ENCODE measurements around the gene CARMIL1.

CARMIL1 gene

DNA sequence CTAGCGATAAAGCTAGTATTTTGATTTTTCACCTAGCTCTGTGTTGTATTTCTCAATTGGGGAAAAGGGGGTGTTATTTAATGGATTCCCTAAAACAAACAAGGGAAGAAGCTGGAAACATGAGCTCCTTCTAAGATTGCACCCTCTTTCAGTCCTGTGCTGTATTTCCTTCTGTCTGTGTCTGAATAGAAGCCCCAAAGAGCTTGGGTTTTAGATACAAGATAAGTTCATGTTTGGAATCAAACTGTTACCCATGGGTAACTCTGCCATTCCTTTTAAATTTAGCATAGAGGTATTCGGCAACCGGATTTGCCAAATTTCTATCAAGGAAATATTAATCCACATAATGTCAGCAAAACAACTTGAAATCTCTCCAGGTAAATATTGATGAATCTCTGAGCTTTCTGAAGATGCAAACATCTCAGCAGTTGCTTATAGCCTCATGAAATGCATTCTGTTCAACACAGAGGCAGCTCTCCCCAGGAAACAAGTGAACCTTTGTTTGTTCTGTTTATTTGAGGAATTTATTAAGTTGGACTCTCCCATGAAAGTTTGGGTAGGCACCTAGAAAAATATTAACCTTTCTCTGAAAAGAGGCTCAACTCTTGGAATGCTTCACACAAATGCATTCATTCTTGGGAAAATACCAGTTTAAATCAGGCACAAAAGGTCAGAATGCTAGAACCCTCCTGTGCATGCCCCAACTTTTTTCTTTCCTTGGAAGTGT lies 362.9 kb downstream of the CARMIL1 start (continued):
- TF ChIP-seq, protein P1, sequence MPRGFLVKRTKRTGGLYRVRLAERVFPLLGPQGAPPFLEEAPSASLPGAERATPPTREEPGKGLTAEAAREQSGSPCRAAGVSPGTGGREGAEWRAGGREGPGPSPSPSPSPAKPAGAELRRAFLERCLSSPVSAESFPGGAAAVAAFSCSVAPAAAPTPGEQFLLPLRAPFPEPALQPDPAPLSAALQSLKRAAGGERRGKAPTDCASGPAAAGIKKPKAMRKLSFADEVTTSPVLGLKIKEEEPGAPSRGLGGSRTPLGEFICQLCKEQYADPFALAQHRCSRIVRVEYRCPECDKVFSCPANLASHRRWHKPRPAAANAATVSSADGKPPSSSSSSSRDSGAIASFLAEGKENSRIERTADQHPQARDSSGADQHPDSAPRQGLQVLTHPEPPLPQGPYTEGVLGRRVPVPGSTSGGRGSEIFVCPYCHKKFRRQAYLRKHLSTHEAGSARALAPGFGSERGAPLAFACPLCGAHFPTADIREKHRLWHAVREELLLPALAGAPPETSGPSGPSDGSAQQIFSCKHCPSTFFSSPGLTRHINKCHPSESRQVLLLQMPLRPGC (tag by site-specific recombination; IDR thresholded peaks at IDR 0.05), result no peak

DNA sequence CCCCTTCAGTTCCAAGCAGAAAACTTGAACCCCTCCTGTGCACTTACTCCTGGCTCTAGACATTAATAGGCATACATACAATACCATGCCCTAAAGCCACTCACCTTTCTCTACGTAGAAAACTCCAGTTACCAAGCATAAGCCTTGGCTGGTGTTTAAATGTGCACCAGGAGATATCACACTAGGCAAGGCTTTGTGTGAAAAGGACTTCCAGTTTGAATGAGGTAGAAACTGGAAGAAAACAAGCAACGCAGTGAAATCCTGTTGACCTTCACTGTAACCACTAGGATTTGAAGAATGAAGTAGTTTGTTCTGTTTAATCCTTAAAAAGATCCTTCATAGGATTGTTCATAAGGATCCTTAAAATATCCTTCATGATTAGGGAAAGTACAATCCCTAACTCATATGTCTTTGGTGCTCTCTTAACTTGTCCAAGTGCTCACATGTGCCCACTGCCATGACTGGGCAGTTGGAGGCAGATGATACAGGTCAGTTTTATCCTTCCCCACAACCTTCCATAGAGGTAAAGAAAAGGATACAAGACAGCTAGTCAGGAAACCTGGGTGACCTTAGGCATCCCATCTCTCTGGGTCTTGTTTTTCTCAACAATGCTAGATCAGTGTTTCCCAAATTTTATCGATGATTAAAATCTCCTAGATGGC lies 363.6 kb downstream of the CARMIL1 start:
- H3K9me3 ChIP-seq (ENCODE audit: control insufficient read depth, insufficient read depth, low read depth, low read length), result no peaks in the 10 kb centered on the region
- ChIA-PET CTCF (no interaction called here), POLR2A (no interaction called here)
- H3K4me3 ChIP-seq (ENCODE audit: low read depth, low read length), result no peak overlapping the region
- no peaks in the 10 kb centered on the region for H3K36me3 ChIP-seq (ENCODE audit: control insufficient read depth in 2 of 2, insufficient read depth in 1 of 2, low read length in 2 of 2)
- H3K4me1 ChIP-seq (ENCODE audit: control insufficient read depth, insufficient read depth, low read length), result no peaks in the 10 kb centered on the region
- TF ChIP-seq ZNF274 (IDR thresholded peaks at IDR 0.05; ENCODE audit: low read length) (no peak), ZNF274 (tag by site-specific recombination; IDR thresholded peaks at IDR 0.05; ENCODE audit: borderline replicate concordance) (no peak), ZNF184 (tag by site-specific recombination; IDR thresholded peaks at IDR 0.05) (no peak), ZNF76 (tag by site-specific recombination; IDR thresholded peaks at IDR 0.05; ENCODE audit: borderline replicate concordance, low read depth) (no peak), ZNF16 (tag by site-specific recombination; IDR thresholded peaks at IDR 0.05; ENCODE audit: low read depth) (no peak)
- TF ChIP-seq, protein P2, sequence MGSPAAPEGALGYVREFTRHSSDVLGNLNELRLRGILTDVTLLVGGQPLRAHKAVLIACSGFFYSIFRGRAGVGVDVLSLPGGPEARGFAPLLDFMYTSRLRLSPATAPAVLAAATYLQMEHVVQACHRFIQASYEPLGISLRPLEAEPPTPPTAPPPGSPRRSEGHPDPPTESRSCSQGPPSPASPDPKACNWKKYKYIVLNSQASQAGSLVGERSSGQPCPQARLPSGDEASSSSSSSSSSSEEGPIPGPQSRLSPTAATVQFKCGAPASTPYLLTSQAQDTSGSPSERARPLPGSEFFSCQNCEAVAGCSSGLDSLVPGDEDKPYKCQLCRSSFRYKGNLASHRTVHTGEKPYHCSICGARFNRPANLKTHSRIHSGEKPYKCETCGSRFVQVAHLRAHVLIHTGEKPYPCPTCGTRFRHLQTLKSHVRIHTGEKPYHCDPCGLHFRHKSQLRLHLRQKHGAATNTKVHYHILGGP (tag by site-specific recombination; IDR thresholded peaks at IDR 0.05), result no peak
- TF ChIP-seq, protein P3, sequence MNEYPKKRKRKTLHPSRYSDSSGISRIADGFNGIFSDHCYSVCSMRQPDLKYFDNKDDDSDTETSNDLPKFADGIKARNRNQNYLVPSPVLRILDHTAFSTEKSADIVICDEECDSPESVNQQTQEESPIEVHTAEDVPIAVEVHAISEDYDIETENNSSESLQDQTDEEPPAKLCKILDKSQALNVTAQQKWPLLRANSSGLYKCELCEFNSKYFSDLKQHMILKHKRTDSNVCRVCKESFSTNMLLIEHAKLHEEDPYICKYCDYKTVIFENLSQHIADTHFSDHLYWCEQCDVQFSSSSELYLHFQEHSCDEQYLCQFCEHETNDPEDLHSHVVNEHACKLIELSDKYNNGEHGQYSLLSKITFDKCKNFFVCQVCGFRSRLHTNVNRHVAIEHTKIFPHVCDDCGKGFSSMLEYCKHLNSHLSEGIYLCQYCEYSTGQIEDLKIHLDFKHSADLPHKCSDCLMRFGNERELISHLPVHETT (tag by site-specific recombination; IDR thresholded peaks at IDR 0.05), result no peak
- TF ChIP-seq, protein P4, sequence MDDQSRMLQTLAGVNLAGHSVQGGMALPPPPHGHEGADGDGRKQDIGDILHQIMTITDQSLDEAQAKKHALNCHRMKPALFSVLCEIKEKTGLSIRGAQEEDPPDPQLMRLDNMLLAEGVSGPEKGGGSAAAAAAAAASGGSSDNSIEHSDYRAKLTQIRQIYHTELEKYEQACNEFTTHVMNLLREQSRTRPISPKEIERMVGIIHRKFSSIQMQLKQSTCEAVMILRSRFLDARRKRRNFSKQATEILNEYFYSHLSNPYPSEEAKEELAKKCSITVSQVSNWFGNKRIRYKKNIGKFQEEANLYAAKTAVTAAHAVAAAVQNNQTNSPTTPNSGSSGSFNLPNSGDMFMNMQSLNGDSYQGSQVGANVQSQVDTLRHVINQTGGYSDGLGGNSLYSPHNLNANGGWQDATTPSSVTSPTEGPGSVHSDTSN (CRISPR knock-in tag; IDR thresholded peaks at IDR 0.05), result no peak
- TF ChIP-seq, protein P5, sequence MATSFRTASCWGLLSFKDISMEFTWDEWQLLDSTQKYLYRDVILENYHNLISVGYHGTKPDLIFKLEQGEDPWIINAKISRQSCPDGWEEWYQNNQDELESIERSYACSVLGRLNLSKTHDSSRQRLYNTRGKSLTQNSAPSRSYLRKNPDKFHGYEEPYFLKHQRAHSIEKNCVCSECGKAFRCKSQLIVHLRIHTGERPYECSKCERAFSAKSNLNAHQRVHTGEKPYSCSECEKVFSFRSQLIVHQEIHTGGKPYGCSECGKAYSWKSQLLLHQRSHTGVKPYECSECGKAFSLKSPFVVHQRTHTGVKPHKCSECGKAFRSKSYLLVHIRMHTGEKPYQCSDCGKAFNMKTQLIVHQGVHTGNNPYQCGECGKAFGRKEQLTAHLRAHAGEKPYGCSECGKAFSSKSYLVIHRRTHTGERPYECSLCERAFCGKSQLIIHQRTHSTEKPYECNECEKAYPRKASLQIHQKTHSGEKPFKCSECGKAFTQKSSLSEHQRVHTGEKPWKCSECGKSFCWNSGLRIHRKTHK (tag by site-specific recombination; IDR thresholded peaks at IDR 0.05), result no peak
- TF ChIP-seq, protein P6, sequence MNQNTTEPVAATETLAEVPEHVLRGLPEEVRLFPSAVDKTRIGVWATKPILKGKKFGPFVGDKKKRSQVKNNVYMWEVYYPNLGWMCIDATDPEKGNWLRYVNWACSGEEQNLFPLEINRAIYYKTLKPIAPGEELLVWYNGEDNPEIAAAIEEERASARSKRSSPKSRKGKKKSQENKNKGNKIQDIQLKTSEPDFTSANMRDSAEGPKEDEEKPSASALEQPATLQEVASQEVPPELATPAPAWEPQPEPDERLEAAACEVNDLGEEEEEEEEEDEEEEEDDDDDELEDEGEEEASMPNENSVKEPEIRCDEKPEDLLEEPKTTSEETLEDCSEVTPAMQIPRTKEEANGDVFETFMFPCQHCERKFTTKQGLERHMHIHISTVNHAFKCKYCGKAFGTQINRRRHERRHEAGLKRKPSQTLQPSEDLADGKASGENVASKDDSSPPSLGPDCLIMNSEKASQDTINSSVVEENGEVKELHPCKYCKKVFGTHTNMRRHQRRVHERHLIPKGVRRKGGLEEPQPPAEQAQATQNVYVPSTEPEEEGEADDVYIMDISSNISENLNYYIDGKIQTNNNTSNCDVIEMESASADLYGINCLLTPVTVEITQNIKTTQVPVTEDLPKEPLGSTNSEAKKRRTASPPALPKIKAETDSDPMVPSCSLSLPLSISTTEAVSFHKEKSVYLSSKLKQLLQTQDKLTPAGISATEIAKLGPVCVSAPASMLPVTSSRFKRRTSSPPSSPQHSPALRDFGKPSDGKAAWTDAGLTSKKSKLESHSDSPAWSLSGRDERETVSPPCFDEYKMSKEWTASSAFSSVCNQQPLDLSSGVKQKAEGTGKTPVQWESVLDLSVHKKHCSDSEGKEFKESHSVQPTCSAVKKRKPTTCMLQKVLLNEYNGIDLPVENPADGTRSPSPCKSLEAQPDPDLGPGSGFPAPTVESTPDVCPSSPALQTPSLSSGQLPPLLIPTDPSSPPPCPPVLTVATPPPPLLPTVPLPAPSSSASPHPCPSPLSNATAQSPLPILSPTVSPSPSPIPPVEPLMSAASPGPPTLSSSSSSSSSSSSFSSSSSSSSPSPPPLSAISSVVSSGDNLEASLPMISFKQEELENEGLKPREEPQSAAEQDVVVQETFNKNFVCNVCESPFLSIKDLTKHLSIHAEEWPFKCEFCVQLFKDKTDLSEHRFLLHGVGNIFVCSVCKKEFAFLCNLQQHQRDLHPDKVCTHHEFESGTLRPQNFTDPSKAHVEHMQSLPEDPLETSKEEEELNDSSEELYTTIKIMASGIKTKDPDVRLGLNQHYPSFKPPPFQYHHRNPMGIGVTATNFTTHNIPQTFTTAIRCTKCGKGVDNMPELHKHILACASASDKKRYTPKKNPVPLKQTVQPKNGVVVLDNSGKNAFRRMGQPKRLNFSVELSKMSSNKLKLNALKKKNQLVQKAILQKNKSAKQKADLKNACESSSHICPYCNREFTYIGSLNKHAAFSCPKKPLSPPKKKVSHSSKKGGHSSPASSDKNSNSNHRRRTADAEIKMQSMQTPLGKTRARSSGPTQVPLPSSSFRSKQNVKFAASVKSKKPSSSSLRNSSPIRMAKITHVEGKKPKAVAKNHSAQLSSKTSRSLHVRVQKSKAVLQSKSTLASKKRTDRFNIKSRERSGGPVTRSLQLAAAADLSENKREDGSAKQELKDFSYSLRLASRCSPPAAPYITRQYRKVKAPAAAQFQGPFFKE (tag by site-specific recombination; IDR thresholded peaks at IDR 0.05; ENCODE audit: borderline replicate concordance), result no peak
- H3K27ac ChIP-seq (ENCODE audit: extremely low read depth, low read depth, low read length), result no peak overlapping the region
